GM19468 (cell line): ENCODE results near the gene UBC.

Source experiments
- ATAC-seq: cut with Tn5 transposase; IDR thresholded peaks from one replicate; pipeline ENCODE4 v1.9.1; 2021; ENCODE audit warnings: mild to moderate bottlenecking, moderate library complexity, moderate number of reproducible peaks; ENCODE audit not compliant: unreplicated experiment; ENCODE audit errors: extremely low read depth

Gene UBC

GRCh38 chr12:124914392-124915238, at the start of gene UBC:
UBC (minus strand) TSS chr12:124914650; CDS start chr12:124913771, 879 bp downstream.
- ATAC-seq, result peak; percentile 10

GRCh38 chr12:124963211-124963610, 48.8 kb upstream of the UBC start:
- ATAC-seq, result no peak

GRCh38 chr12:124961055-124961454, 46.6 kb upstream of the UBC start:
- ATAC-seq, result no peak

DNA sequence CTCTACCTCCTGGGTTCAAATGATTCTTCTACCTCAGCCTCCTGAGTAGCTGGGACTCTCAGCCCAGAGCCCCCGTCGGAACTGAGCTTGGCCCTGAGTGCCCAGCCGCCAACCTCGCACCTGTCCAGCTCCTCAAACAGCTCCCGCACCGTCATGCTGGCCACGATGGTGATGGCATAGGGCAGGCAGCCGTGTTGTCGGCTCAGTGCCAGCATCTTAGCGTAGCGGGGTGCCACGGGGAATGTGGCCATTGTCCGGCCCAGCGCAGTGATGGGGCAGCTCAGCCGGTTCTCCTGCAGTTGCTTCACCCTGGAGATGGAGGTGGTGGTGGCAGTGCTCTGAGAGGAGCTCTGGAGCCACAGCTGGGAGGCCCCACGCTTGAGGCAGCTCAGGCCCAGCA, 42.1 kb upstream of the UBC start:
- no peak for ATAC-seq

DNA sequence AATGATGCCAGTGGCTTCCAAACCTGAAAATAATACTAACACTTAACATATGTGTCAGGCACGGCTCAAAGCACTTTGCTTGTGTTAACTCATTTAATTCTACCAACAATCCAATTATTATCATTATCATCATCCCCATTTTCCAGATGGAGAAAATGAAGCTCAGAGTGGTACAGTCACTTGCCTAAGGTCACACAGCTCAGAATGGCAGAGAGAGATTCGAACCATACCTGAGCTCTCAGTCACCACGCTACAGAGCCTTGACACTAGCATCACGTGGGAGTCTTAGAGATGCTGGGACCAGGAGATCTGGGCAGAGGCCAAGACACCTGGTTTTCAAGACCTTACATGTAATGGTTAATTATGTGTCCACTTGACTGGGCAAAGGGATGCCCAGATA, 40.3 kb upstream of the UBC start:
- no peak for ATAC-seq

- no peak for ATAC-seq
Measured at GRCh38 chr12:124953689-124954405, 39.4 kb upstream of the UBC start.

- no peak for ATAC-seq
Measured at GRCh38 chr12:124952801-124953200, 38.4 kb upstream of the UBC start.

GRCh38 chr12:124952295-124952694, 37.8 kb upstream of the UBC start:
- ATAC-seq, result no peak

DNA sequence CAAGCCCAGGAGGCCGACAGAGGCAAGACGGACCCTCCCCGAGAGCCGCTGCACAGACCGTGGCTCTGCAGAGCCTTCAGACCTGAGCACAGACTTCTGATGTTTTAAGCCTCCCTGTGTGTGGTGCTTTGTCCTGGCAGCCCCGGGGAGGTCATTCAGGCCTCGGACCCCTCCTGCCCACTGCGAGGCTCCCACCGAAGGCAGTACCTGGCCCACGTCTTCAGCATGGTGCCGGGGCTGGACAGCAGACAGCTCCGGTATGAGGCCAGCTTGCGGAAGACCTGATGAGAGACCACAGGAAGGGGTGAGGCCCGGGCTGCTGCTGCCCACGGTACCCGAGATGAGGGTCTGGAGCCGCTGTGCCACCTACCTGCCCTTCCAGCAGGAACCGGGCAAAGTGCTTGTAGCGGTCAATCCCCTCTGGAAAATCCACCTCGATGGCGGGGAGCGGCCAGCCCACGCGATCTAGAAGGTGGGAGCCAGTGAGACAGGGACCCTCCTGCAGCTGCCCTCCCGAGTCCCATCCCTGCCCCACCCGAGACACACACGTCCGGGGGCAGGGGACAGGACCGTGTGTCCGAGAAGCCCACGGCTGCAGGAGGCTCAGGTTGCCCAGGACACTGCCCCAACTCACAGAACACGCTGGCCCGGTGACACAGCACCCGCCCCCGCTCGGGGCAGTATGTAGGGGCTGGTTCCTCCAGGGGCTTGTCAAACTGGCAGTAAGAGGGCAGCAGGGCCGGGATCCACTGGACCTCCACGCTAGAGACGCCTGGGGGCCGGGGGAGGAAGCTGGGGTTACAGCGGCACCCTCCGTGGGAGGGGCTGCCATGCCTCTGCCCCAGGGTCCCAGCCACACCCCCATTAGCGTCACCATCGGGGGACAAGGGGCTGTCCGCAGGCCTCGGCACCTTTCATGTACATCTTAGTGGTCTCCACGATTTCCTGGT, 35.6 kb upstream of the UBC start:
- ATAC-seq, result no peak

GRCh38 chr12:124949066-124949465, 34.6 kb upstream of the UBC start:
- no peak for ATAC-seq

DNA sequence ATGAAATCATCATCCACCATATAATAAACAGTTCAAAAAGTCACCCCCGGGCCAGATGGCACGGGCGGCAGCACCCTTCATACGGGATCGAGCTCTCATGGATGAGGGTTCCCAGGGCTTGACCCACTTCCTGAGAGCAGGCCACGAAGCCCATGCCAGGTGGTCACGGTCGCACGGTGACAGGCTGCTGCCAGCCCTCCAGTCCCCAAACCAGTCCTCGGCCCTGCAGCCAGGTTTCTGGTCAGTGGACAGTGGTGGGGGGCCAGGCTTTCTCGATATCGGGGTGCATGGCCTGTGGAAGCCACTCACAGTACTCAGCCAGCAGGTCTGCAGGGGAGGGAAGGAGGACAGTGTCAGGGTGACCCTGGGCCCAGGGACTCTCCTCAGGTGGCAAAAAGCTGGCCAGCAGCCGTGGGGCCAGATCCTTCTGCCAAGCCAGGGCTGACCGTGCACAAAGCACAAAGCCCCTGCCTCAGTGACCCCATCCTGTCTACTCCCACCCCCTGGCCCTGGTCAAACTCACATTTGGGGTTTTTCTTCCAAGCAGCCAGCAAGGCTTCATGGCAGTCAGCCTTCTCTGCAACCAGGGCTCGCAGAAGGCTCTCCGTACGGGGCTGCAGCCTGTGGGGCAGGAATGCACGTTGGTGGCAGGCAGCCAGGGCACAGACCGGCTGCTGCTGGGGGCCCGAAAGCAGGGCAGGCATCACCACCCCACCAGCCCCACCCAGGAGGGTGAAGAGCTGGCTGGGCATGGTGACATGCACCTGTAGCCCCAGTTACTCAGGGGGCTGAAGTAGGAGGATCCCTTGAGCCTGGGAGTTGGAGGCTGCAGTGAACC, 33.3 kb upstream of the UBC start:
- ATAC-seq, result no peak

DNA sequence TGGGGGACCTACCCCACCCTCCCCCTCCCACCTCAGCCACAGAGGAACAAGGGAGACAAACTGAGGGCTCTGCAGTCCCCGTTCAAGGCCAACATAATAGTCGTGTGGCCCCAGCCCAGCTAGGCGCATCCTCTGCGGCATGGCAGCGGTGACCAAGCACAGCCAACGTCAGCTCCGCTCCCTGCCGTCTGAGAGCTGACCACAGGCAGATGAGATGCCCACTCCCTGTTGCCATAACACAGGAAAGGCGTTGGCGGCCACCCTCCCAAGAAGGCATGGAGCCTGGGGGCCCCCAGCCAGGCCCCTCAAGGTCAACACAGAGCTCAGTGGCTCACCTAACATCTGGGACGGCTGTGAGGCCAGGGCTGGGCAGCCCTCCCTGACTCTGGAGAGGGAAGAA, 32.6 kb upstream of the UBC start:
- no peak for ATAC-seq

DNA sequence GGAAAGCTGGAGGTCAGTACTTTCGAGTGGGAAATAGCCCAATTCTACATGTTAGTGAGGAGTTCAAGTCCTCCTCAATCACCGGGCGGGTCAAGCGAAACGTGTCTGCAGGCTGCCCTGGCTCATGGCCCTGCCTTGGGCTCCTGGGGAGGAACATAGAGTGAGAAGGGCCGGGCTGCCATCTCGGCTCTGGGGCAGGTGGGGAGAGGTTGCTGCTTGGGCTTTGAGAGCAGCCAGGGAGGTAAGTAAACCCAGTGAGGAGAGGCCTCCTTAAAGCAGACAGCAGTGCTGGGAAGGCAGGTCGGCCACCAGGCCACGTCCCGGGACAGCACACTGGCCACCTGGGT, 32.0 kb upstream of the UBC start:
- ATAC-seq, result no peak

GRCh38 chr12:124941170-124941527, 26.7 kb upstream of the UBC start:
- ATAC-seq, result no peak

- peak; percentile 12 for ATAC-seq
Measured at GRCh38 chr12:124940393-124941169, 26.1 kb upstream of the UBC start.

DNA sequence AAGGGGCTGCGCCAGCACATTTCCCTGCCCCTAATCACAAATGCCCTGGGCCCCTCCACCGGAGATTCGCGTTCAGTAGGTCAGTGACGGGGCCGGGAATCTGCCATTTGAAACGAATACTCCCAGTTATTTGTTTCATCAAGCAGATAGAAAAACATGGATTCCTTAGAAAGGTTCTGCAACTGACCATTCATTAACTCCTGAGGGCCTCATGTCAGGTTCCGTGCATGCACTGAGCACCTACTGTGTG, 25.6 kb upstream of the UBC start:
- ATAC-seq, result peak; percentile 2

DNA sequence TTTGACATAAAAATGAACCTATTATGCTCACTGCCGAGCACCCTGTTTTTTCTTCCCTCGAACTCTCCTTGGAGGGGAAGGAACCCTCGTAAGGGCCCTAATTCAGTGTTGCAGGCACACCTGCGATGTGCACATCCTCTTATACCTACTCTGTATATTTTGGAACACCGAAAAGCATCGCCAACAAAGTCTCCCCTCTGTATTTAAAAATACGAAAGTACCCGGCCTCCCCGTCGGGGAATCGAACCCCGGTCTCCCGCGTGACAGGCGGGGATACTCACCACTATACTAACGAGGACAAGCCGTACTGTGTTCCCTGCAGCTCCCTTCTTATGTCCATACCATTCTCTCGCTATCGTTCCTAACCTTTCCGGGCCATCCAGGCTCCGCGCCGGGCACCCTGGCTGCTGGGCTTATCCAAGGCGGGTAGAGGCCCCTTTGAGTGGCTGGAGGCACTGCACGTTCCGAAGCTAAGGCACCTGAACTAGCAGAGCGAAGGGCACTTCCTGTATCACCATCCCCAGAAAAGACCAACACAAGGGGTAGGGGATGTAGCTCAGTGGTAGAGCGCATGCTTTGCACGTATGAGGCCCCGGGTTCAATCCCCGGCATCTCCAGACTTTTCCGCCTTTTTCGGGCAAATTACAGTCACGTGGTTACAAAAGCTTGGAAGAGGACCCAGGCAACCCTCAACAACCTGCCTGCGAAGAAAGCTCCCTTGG, 25.1 kb upstream of the UBC start:
- ATAC-seq, result peak; percentile 60

- peak; percentile 2 for ATAC-seq
Measured at GRCh38 chr12:124939079-124939420, 24.6 kb upstream of the UBC start.

DNA sequence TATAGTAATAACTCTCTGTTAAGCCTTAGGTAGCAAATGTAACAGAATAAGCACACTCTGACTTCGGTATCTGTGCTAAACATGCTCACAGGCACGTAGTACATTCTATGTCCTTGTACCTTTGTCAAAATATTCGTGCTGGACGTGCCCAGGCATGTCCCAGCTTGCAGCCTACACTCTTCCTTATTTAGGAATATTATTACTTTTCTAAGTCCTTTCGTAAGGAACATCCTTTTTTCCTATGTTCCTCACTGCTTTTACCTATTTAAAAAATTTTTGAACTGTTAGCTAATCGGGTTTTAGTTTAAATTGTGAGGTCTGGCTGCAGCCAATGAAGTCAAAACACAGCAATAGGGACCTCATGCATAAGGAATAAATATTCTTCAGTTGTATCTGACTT, 24.1 kb upstream of the UBC start:
- ATAC-seq, result no peak
